ENCODE data around the gene ZNF451.

ZNF451 gene

GRCh38 chr6:57216235-57217101, 126.5 kb downstream of the ZNF451 start:
- no peak for TF ChIP-seq CTCF (IDR thresholded peaks at IDR 0.05; ENCODE audit: insufficient read depth, low read depth, low read length, missing control alignments)
- no peak overlapping the region for H3K4me3 ChIP-seq (ENCODE audit: low read depth, low read length)
- no peak for DNase-seq (ENCODE audit: low read depth)

- H3K4me3 ChIP-seq (ENCODE audit: low read depth, low read length): no peak overlapping the region
- DNase-seq (ENCODE audit: low read depth): no peak
- TF ChIP-seq CTCF (IDR thresholded peaks at IDR 0.05; ENCODE audit: insufficient read depth, low read depth, low read length, missing control alignments): no peak
Observed at GRCh38 chr6:57217270-57217669, 127.3 kb downstream of the ZNF451 start.

Data from GM12865 (cell line).